Placental pericyte (primary cell): ENCODE data around the gene CHRNA3. TPM values are rescaled to one million over a fixed set of nuclear protein-coding genes. Genes with fewer than 3 reads are reported as not detected.

ENCODE experiments used
- small RNA-seq: library from RNA; depleted of rRNA; stranded (forward); fragments of <200 nt; gene quantifications from one replicate; pipeline ENCODE3, GENCODE V24; 2012; ENCODE audit warnings: low replicate concordance
- total RNA-seq: library from RNA; depleted of rRNA; stranded (reverse); fragments of >200 nt; gene quantifications from 2 replicates; pipeline ENCODE4 v1.2.3, GENCODE V29; 2012

The CHRNA3 gene
- under 0.01 TPM in 1 of 2 replicates, not detected in the other for total RNA-seq

GRCh38 chr15:78620527-78621421 is at the start of gene CHRNA3:
TSS of gene CHRNA3 (minus strand) at chr15:78620996. CDS start at chr15:78620794, 202 bp downstream.

GRCh38 chr15:78641102-78641748 is 20.4 kb upstream of the CHRNA3 start, which contains the start of gene CHRNB4:
TSS of gene CHRNB4 (minus strand) at chr15:78641210. CDS start at chr15:78641133, 77 bp downstream.

GRCh38 chr15:78565097-78565950 is 55.5 kb downstream of the CHRNA3 start, which contains the start of gene CHRNA5:
TSS of gene CHRNA5 (plus strand) at chr15:78565520. CDS start at chr15:78565720, 200 bp downstream.

Small RNAs within 50 kb of the gene (small RNA-seq; reads per million reads assigned to genes)
- gene AC067863.2 = not detected

Other genes starting within 250 kb of the CHRNA3 start
- 24.1 and 24.8 TPM in 2 replicates for gene IREB2, start 182.8 kb downstream of the CHRNA3 start, total RNA-seq
- 1.1 TPM in 2 replicates for gene HYKK, start 113.4 kb downstream of the CHRNA3 start, total RNA-seq
- gene PSMA4, start 80.6 kb downstream of the CHRNA3 start, total RNA-seq = 200 and 263 TPM in 2 replicates
- 0.66 and 2.0 TPM in 2 replicates for gene CHRNA5, start 55.5 kb downstream of the CHRNA3 start, total RNA-seq
- not detected in 2 replicates for gene CHRNB4, start 20.2 kb upstream of the CHRNA3 start, total RNA-seq
- gene ADAMTS7, start 190.5 kb upstream of the CHRNA3 start, total RNA-seq = 7.7 and 18.8 TPM in 2 replicates